SK-N-SH (cell line): Measurements from ENCODE around the gene APBB2. TPM values are rescaled to one million over a fixed set of nuclear protein-coding genes. Genes with fewer than 3 reads are reported as not detected.

ENCODE experiments used
- EP300 ChIP-seq, 2 experiments: IDR thresholded peaks; 2 replicates each; pipeline versions ENCODE4 v1.4.0 to v1.6.1; 2012; ENCODE audit warnings: borderline replicate concordance in 1 of 2, low read depth in 1 of 2, low read length in 1 of 2
- EZH2phosphoT487 ChIP-seq: fragments of 200-600 bp; sonication (generic); IDR thresholded peaks from 2 replicates; pipeline ENCODE4 v1.6.1; 2017; ENCODE audit warnings: low read depth, mixed run types, mild to moderate bottlenecking, antibody characterized with exemption, moderate library complexity, borderline replicate concordance
- FOXM1 ChIP-seq: IDR thresholded peaks from 2 replicates; pipeline ENCODE4 v1.4.0; 2012; ENCODE audit warnings: low read depth, mild to moderate bottlenecking
- JUND ChIP-seq: IDR thresholded peaks from 2 replicates; pipeline ENCODE4 v1.4.0; 2012
- NFIC ChIP-seq: IDR thresholded peaks from 2 replicates; pipeline ENCODE4 v1.4.0; 2012; ENCODE audit warnings: borderline replicate concordance
- RAD21 ChIP-seq: IDR thresholded peaks from 2 replicates; pipeline ENCODE4 v1.6.1; 2012; ENCODE audit warnings: mild to moderate bottlenecking, low read length
- RCOR1 ChIP-seq: fragments of 150-350 bp; IDR thresholded peaks from 2 replicates; pipeline ENCODE4 v1.6.1; 2017; ENCODE audit warnings: antibody characterized with exemption, low read length
- RFX5 ChIP-seq: IDR thresholded peaks from 2 replicates; pipeline ENCODE4 v1.6.1; 2012; ENCODE audit warnings: mild to moderate bottlenecking, improper control_type of control experiment, low read length
- RXRA ChIP-seq: IDR thresholded peaks from 2 replicates; pipeline ENCODE4 v1.4.0; 2012; ENCODE audit warnings: low read depth, mild to moderate bottlenecking, borderline replicate concordance
- TCF12 ChIP-seq: IDR thresholded peaks from 2 replicates; pipeline ENCODE4 v1.4.0; 2012
- YY1 ChIP-seq: IDR thresholded peaks from 2 replicates; pipeline ENCODE4 v1.4.0; 2012; ENCODE audit warnings: low read depth, mild to moderate bottlenecking
- polyA plus RNA-seq, 3 experiments: library from polyadenylated mRNA; depleted of rRNA; stranded (reverse); fragments of >200 nt; gene quantifications; 2 replicates each; pipeline ENCODE4 v1.2.3, GENCODE V29; 2012
- TF ChIP-seq, protein P1 (sequence below): fragments of 150-350 bp; IDR thresholded peaks from 2 replicates; pipeline ENCODE4 v1.6.1; 2016; ENCODE audit warnings: mild to moderate bottlenecking, low read depth, low read length
- TF ChIP-seq, protein P2 (sequence below): fragments of 150-350 bp; IDR thresholded peaks from 2 replicates; pipeline ENCODE4 v1.6.1; 2017; ENCODE audit warnings: antibody characterized with exemption, low read length, low read depth, borderline replicate concordance
- TF ChIP-seq, protein P3 (sequence below): IDR thresholded peaks from 2 replicates; pipeline ENCODE4 v1.6.1; 2012; ENCODE audit warnings: mild to moderate bottlenecking, low read depth, low read length, moderate library complexity
- TF ChIP-seq, protein P4 (sequence below): IDR thresholded peaks from 2 replicates; pipeline ENCODE4; 2012

APBB2 gene
- polyA plus RNA-seq, 1 of the 3 experiments (the other 2 are of a cell fraction) = 49.8 TPM

DNA sequence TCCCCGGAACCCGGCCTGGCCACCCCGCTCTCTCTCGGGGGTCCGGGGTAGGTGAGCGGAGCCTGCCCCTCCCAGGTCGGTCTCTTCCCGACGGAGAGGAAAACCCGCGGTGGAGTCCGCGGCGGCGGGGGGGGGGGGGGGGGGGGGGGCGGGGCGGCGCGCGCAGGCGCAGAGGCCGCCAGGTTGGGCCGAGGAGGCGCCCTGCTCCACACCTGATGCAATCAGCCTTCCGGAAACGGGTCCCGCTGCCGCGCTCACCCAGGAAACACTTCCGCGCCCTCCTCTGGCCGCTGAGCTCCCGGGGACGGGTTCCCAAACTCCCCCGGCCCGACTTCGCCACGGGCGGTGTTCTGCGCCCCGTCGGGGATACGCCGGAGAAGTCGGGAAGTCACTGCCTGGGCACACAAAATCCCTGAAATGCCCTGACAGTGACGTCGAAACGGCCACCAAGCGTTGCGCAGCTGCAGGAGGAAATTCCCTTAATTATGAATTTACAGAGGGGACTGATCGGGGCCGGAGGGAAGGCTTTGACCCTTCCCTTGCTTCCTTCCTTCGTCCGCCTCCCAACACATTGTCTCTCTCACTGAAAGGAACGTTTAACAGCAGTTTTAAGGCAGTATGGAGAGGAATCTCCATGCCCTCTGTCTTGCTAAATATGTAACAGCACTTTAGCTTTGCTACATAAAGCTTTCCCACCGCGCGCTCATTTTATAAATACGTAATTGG, 2.1 kb upstream of the APBB2 start (continued):
- TF ChIP-seq, protein P1, sequence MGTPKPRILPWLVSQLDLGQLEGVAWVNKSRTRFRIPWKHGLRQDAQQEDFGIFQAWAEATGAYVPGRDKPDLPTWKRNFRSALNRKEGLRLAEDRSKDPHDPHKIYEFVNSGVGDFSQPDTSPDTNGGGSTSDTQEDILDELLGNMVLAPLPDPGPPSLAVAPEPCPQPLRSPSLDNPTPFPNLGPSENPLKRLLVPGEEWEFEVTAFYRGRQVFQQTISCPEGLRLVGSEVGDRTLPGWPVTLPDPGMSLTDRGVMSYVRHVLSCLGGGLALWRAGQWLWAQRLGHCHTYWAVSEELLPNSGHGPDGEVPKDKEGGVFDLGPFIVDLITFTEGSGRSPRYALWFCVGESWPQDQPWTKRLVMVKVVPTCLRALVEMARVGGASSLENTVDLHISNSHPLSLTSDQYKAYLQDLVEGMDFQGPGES = no peak
- TF ChIP-seq EZH2phosphoT487 (no peak), RCOR1 (no peak), NFIC (no peak), TCF12 (0 out of 2 replicates have a peak, but pooled peaks have one; percentile 8), FOXM1 (no peak), JUND (no peak), EP300 (IDR thresholded peaks at IDR 0.05; ENCODE audit: borderline replicate concordance in 1 of 2, low read depth in 1 of 2, low read length in 1 of 2) (0 out of 4 replicates have a peak, but pooled peaks of 1 of the 2 experiments have one; percentile 17), RXRA (no peak), RAD21 (0 out of 2 replicates have a peak, but pooled peaks have one; percentile 11), RFX5 (no peak), YY1 (no peak)
- TF ChIP-seq, protein P2, sequence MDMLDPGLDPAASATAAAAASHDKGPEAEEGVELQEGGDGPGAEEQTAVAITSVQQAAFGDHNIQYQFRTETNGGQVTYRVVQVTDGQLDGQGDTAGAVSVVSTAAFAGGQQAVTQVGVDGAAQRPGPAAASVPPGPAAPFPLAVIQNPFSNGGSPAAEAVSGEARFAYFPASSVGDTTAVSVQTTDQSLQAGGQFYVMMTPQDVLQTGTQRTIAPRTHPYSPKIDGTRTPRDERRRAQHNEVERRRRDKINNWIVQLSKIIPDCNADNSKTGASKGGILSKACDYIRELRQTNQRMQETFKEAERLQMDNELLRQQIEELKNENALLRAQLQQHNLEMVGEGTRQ = no peak
- TF ChIP-seq, protein P3, sequence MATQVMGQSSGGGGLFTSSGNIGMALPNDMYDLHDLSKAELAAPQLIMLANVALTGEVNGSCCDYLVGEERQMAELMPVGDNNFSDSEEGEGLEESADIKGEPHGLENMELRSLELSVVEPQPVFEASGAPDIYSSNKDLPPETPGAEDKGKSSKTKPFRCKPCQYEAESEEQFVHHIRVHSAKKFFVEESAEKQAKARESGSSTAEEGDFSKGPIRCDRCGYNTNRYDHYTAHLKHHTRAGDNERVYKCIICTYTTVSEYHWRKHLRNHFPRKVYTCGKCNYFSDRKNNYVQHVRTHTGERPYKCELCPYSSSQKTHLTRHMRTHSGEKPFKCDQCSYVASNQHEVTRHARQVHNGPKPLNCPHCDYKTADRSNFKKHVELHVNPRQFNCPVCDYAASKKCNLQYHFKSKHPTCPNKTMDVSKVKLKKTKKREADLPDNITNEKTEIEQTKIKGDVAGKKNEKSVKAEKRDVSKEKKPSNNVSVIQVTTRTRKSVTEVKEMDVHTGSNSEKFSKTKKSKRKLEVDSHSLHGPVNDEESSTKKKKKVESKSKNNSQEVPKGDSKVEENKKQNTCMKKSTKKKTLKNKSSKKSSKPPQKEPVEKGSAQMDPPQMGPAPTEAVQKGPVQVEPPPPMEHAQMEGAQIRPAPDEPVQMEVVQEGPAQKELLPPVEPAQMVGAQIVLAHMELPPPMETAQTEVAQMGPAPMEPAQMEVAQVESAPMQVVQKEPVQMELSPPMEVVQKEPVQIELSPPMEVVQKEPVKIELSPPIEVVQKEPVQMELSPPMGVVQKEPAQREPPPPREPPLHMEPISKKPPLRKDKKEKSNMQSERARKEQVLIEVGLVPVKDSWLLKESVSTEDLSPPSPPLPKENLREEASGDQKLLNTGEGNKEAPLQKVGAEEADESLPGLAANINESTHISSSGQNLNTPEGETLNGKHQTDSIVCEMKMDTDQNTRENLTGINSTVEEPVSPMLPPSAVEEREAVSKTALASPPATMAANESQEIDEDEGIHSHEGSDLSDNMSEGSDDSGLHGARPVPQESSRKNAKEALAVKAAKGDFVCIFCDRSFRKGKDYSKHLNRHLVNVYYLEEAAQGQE = no peak; the same call in 1 of the 2 replicates
- TF ChIP-seq, protein P4, sequence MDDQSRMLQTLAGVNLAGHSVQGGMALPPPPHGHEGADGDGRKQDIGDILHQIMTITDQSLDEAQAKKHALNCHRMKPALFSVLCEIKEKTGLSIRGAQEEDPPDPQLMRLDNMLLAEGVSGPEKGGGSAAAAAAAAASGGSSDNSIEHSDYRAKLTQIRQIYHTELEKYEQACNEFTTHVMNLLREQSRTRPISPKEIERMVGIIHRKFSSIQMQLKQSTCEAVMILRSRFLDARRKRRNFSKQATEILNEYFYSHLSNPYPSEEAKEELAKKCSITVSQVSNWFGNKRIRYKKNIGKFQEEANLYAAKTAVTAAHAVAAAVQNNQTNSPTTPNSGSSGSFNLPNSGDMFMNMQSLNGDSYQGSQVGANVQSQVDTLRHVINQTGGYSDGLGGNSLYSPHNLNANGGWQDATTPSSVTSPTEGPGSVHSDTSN = no peak
